Esophagus muscularis mucosa (tissue), 4 donors: ENCODE results near the gene RETREG2. TPM values are rescaled to one million over a fixed set of nuclear protein-coding genes. Genes with fewer than 3 reads are reported as not detected.

Experiments used
- DNase-seq: peaks from one replicate; pipeline ENCODE4 v3.0.0-alpha.2; 2017; ENCODE audit errors: extremely low spot score
- H3K27ac ChIP-seq, 4 donors: fragments of 200-600 bp; sonication (generic); replicated peaks in 1 of 4; 1 replicate in 3 of 4; 2 replicates in 1 of 4; pipeline ENCODE4 v1.5.1; 2016 to 2019; ENCODE audit warnings: mild to moderate bottlenecking in 1 of 4
- H3K27me3 ChIP-seq, 4 donors: fragments of 200-600 bp; sonication (generic); one replicate each; pipeline versions ENCODE4 v1.5.1 to v1.6.0; 2016 to 2019
- H3K36me3 ChIP-seq, 4 donors: fragments of 200-600 bp; sonication (generic); one replicate each; pipeline ENCODE4 v1.5.1; 2016 to 2019
- H3K4me1 ChIP-seq, 4 donors: fragments of 200-600 bp; sonication (generic); one replicate each; pipeline ENCODE4 v1.5.1; 2016 to 2019
- H3K4me3 ChIP-seq, 4 donors: fragments of 200-600 bp; sonication (generic); 1 replicate in 2 of 4; 2 replicates in 2 of 4; pipeline ENCODE4 v1.5.1; 2016 to 2019; ENCODE audit warnings: mild to moderate bottlenecking in 4 of 4, moderate library complexity in 1 of 4
- H3K9me3 ChIP-seq, 4 donors: fragments of 200-600 bp; sonication (generic); 1 replicate in 3 of 4; 2 replicates in 1 of 4; pipeline ENCODE4 v1.5.1; 2016 to 2019
- CTCF ChIP-seq, 3 experiments: fragments of 200-600 bp in 2 of 3; fragments of 450-650 bp in 1 of 3; sonication (generic) in 2 of 3; IDR thresholded peaks; one replicate each; pipeline ENCODE4 v1.5.1; 2017 to 2019; ENCODE audit warnings: antibody characterized with exemption in 3 of 3, mild to moderate bottlenecking in 2 of 3, moderate library complexity in 1 of 3
- EP300 ChIP-seq: sonication (generic); formaldehyde crosslinking; IDR thresholded peaks from one replicate; pipeline ENCODE4 v1.6.1; 2017; ENCODE audit warnings: antibody characterized with exemption
- POLR2A ChIP-seq: fragments of 450-650 bp; IDR thresholded peaks from one replicate; pipeline ENCODE4 v1.6.1; 2017; ENCODE audit warnings: antibody characterized with exemption, moderate library complexity, mild to moderate bottlenecking, low read depth
- POLR2AphosphoS5 ChIP-seq, 2 donors: sonication (generic); formaldehyde crosslinking; IDR thresholded peaks; one replicate each; pipeline ENCODE4 v1.6.1; 2017; ENCODE audit warnings: antibody characterized with exemption in 2 of 2
- WGBS: methylation state at CpG from one replicate; pipeline ENCODE4 v1.1.5; 2018; 5-methylcytosine and 5-hydroxymethylcytosine counted together
- intact Hi-C: fragments of 100-400 bp; cut with DNase I; formaldehyde crosslinking; loops from one replicate; pipeline ENCODE4 v1.15.1; 2023
- total RNA-seq, 4 donors: library from RNA; depleted of rRNA; stranded (reverse); fragments of >200 nt; gene quantifications; one replicate each; pipeline versions ENCODE4 v1.1.0 to v1.2.1, GENCODE V29; 2016

Gene RETREG2
- total RNA-seq, 4 donors from 2014 or later, result 44.0 to 69.3 (median 56.3) TPM

GRCh38 chr2:219167997-219168396, 10.1 kb upstream of the RETREG2 start:
- H3K4me1 ChIP-seq, result peaks cover 11 to 29% (median 17%) of the 10 kb centered on the region in 4 donors
- H3K27ac ChIP-seq, result no peak overlapping the region
- WGBS, result 69% methylated on average over 5 of the region's 5 CpGs
- no peaks in the 10 kb centered on the region for H3K9me3 ChIP-seq
- intact Hi-C loops, result no loop called here
- peaks cover 6 to 14% (median 12%) of the 10 kb centered on the region in 4 donors for H3K36me3 ChIP-seq
- H3K4me3 ChIP-seq, result no peak overlapping the region
- no peak for TF ChIP-seq POLR2AphosphoS5 (IDR thresholded peaks at IDR 0.05)
- TF ChIP-seq EP300, result no peak
- TF ChIP-seq POLR2A, result no peak
- TF ChIP-seq CTCF (IDR thresholded peaks at IDR 0.05), result no peak
- H3K27me3 ChIP-seq, result no peaks in the 10 kb centered on the region
- DNase-seq, result peak; percentile 34

GRCh38 chr2:219168526-219168925, 9.5 kb upstream of the RETREG2 start:
- no peaks in the 10 kb centered on the region for H3K27me3 ChIP-seq
- no peak overlapping the region for H3K4me3 ChIP-seq
- no peak for TF ChIP-seq POLR2AphosphoS5 (IDR thresholded peaks at IDR 0.05)
- no peak for TF ChIP-seq EP300
- no peak for TF ChIP-seq POLR2A
- TF ChIP-seq CTCF (IDR thresholded peaks at IDR 0.05), result no peak
- no peak for DNase-seq
- peaks cover 11 to 35% (median 19%) of the 10 kb centered on the region in 4 donors for H3K4me1 ChIP-seq
- WGBS, result 67% methylated on average over 3 of the region's 6 CpGs
- H3K9me3 ChIP-seq, result no peaks in the 10 kb centered on the region
- H3K36me3 ChIP-seq, result peaks cover 11 to 19% (median 17%) of the 10 kb centered on the region in 4 donors
- H3K27ac ChIP-seq, result no peak overlapping the region
- intact Hi-C loops, result no loop called here

- Histone ChIP-seq H3K4me3 (no peak overlapping the region), H3K36me3 (peaks cover 14 to 23% (median 21%) of the 10 kb centered on the region in 4 donors), H3K9me3 (no peaks in the 10 kb centered on the region), H3K27me3 (no peaks in the 10 kb centered on the region), H3K4me1 (peaks cover 11 to 36% (median 21%) of the 10 kb centered on the region in 4 donors), H3K27ac (no peak overlapping the region)
- peak; percentile 60 for DNase-seq
- TF ChIP-seq POLR2AphosphoS5 (IDR thresholded peaks at IDR 0.05) (no peak), CTCF (IDR thresholded peaks at IDR 0.05) (no peak), POLR2A (no peak)
- intact Hi-C loops, result no loop called here
Measured at GRCh38 chr2:219168932-219169331, 9.1 kb upstream of the RETREG2 start.

GRCh38 chr2:219169930-219170654, 8.0 kb upstream of the RETREG2 start, which contains the start of gene SLC23A3:
Gene SLC23A3, minus strand, starts transcription at chr2:219170029. Its CDS starts 45 bp downstream, at chr2:219169984.
- Histone ChIP-seq H3K27ac (peak within 1 kb of the TSS; percentile 64 to 84 (median 81)), H3K36me3 (peaks cover 19 to 35% (median 33%) of the 10 kb centered on the region in 4 donors), H3K4me3 (no peak within 1 kb of the TSS), H3K27me3 (no peaks in the 10 kb centered on the region), H3K4me1 (peaks cover 17 to 47% (median 31%) of the 10 kb centered on the region in 4 donors), H3K9me3 (no peaks in the 10 kb centered on the region)
- WGBS, result 86% methylated on average over 10 of the region's 10 CpGs
- peak; percentile 7 for DNase-seq
- intact Hi-C loops, result loop anchor here (10.0 kb wide), 1 partner anchor 215 kb away; the partner anchor contains the start of gene DNPEP
- no peak for TF ChIP-seq CTCF (IDR thresholded peaks at IDR 0.05)
- TF ChIP-seq POLR2A, result no peak
- no peak for TF ChIP-seq POLR2AphosphoS5 (IDR thresholded peaks at IDR 0.05)
- no peak for TF ChIP-seq EP300
